Lung (tissue), 12 donors: ENCODE measurements around the gene SSH2. TPM values are rescaled to one million over a fixed set of nuclear protein-coding genes. Genes with fewer than 3 reads are reported as not detected.

Experiments
- ATAC-seq: fragments of 200-7000 bp; cut with Tn5 transposase; one replicate; pipeline ENCODE4 v1.9.1; 2020; ENCODE audit warnings: moderate number of reproducible peaks; ENCODE audit not compliant: insufficient read depth, low FRiP score
- DNase-seq, 3 donors: peaks; one replicate each; pipeline ENCODE4 v3.0.0-alpha.2; 2013 to 2017
- H3K27ac ChIP-seq, 2 donors: one replicate each; pipeline ENCODE4 v1.5.1; 2013; ENCODE audit warnings: mild to moderate bottlenecking in 2 of 2, moderate library complexity in 2 of 2, control low read depth in 1 of 2, inconsistent platforms in 1 of 2, low read depth in 1 of 2, low read length in 1 of 2
- H3K27me3 ChIP-seq, 3 donors: one replicate each; pipeline ENCODE4 v1.5.1; 2013; ENCODE audit warnings: low read length in 2 of 3; ENCODE audit not compliant: control insufficient read depth in 3 of 3, insufficient read depth in 3 of 3
- H3K36me3 ChIP-seq, 4 donors: one replicate each; pipeline ENCODE4 v1.5.1; 2013; ENCODE audit warnings: low read length in 4 of 4, mild to moderate bottlenecking in 1 of 4, moderate library complexity in 1 of 4; ENCODE audit not compliant: control insufficient read depth in 4 of 4, insufficient read depth in 4 of 4
- H3K4me1 ChIP-seq, 5 donors: one replicate each; pipeline ENCODE4 v1.5.1; 2013; ENCODE audit warnings: low read length in 5 of 5, mild to moderate bottlenecking in 2 of 5, moderate library complexity in 1 of 5; ENCODE audit not compliant: control insufficient read depth in 5 of 5, insufficient read depth in 5 of 5
- H3K4me3 ChIP-seq: one replicate; pipeline ENCODE4 v1.5.1; 2013; ENCODE audit warnings: mild to moderate bottlenecking, control low read depth, moderate library complexity
- H3K9ac ChIP-seq, 2 donors: one replicate each; pipeline ENCODE4 v1.5.1; 2013; ENCODE audit warnings: low read length in 2 of 2, control low read depth in 1 of 2; ENCODE audit not compliant: insufficient read depth in 1 of 2
- H3K9me3 ChIP-seq, 4 donors: one replicate each; pipeline ENCODE4 v1.5.1; 2013; ENCODE audit warnings: low read length in 3 of 4, mild to moderate bottlenecking in 1 of 4, moderate library complexity in 1 of 4; ENCODE audit not compliant: control insufficient read depth in 4 of 4, insufficient read depth in 3 of 4
- WGBS, 2 donors: extraction: QIAGEN DNeasy Blood & Tissue Kit; methylation state at CpG; one replicate each; pipeline ENCODE4 v1.1.7; 2013; 5-methylcytosine and 5-hydroxymethylcytosine counted together
- polyA plus RNA-seq, 2 donors: library from polyadenylated mRNA; stranded (reverse); fragments of 200-250 nt; gene quantifications; one replicate each; pipeline ENCODE4 v1.2.1, GENCODE V29; 2013
- total RNA-seq, 2 donors: library from RNA; depleted of rRNA in 1 of 2; stranded (reverse); fragments of >200 nt in 1 of 2; gene quantifications; one replicate each; pipeline ENCODE4 v1.2.1, GENCODE V29; 2014 to 2021
- TF ChIP-seq, protein P1 (sequence below): IDR thresholded peaks from 2 replicates; pipeline ENCODE4 v1.5.1; 2012; ENCODE audit warnings: mild to moderate bottlenecking; ENCODE audit errors: control extremely low read depth, extremely low read depth
- donor health status: control.
- donor health status: control.
- donor health status: Bipolar disorder and iron deficiency.
- donor health status: healthy.
- donor health status: DM: yes; HTN: yes; CAD: no.

SSH2 gene
- total and polyA plus RNA-seq, 4 donors: 23.4 to 69.4 (median 41.1) TPM

DNA sequence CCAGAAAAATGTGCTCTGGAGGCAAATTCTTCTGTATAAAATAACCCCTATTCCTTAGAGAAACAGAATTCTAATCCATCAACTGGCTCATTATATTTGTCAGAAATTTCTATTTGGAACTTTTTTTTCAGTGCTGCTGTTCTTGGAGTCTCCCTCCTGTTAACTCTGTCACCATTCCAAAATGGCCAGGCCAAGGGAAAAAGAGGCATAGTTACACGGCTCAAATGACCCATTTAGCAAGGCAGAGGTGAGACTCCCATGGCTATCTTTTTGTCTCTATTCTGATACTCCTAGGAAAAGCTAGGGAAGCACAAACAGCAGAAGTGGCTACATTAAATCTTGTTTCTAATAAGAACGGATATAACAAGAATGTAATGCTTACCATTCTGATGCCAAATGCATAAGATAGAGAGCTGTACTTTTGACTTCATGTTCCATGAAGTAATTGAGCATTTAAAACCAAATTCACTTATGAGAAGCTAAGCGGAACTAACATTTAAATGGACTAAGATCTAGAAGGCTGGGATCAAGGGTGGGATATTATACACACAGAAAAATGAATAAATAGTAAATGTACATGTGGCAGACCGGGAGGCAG is 242.9 kb downstream of the SSH2 start:
- no peaks in the 10 kb centered on the region for H3K9me3 ChIP-seq
- peak overlapping the region in 1 of 2 donors; percentile 61 for H3K27ac ChIP-seq
- no peak overlapping the region for H3K4me3 ChIP-seq
- WGBS, 2 donors: 74 to 83% methylated on average over 4 of the region's 4 CpGs
- TF ChIP-seq, protein P1, sequence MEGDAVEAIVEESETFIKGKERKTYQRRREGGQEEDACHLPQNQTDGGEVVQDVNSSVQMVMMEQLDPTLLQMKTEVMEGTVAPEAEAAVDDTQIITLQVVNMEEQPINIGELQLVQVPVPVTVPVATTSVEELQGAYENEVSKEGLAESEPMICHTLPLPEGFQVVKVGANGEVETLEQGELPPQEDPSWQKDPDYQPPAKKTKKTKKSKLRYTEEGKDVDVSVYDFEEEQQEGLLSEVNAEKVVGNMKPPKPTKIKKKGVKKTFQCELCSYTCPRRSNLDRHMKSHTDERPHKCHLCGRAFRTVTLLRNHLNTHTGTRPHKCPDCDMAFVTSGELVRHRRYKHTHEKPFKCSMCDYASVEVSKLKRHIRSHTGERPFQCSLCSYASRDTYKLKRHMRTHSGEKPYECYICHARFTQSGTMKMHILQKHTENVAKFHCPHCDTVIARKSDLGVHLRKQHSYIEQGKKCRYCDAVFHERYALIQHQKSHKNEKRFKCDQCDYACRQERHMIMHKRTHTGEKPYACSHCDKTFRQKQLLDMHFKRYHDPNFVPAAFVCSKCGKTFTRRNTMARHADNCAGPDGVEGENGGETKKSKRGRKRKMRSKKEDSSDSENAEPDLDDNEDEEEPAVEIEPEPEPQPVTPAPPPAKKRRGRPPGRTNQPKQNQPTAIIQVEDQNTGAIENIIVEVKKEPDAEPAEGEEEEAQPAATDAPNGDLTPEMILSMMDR: no peak
- H3K4me1 ChIP-seq: peaks cover 0 to 21% (median 5%) of the 10 kb centered on the region in 5 donors
- no peaks in the 10 kb centered on the region for H3K27me3 ChIP-seq
- DNase-seq: peak in 2 of 3 donors; percentile 55 to 65
- H3K36me3 ChIP-seq: no peaks in the 10 kb centered on the region
- H3K9ac ChIP-seq: no peak overlapping the region
- no peak for ATAC-seq

DNA sequence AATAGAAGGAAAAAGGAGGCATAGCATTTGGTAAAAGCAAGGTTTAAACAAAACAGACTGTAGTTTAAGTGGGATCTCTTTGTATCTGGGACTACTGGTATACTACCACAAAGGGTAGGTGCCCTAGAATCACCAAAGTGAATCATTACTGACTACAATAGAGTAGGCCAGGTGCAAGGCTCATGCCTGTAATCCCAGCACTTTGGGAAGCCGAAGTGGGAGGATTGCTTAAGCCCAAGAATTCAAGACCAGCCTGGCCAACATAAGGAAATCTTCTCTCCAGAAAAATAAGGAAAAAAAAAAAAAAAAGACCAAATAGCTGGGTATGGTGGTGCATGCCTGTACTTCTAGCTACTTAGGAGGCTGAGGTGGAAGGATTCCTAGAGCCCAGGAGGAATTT is 246.5 kb downstream of the SSH2 start:
- Histone ChIP-seq H3K4me1 (peaks cover 0 to 21% (median 8%) of the 10 kb centered on the region in 5 donors), H3K36me3 (peaks cover 0 to 1% (median 0%) of the 10 kb centered on the region in 4 donors), H3K9ac (no peak overlapping the region), H3K27me3 (no peaks in the 10 kb centered on the region), H3K9me3 (no peaks in the 10 kb centered on the region), H3K4me3 (no peak overlapping the region), H3K27ac (peak overlapping the region; percentile 63 to 80)
- ATAC-seq (no peak), DNase-seq (no peak)
- TF ChIP-seq, protein P1: no peak
- 65 to 75% methylated on average over 1 of the region's 1 CpG for WGBS, 2 donors

DNA sequence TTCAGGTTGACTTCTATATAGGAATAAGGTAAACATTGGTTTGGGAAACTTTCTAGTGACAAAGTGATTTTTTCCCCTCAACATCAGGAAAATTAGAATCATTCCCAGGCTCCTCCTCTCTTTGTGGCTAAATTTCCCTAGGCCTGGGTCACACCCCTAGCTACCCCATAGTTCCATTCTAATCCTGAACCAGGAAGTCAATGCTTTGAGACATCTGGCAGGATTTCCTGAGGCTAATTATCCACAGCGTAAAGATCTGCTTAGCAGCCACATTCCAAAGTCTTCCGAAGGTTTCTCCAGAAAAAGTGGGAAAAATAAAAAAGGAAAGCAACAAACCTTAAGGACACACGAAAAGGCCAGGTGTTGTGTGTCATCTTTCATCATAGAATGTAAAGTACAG is 247.0 kb downstream of the SSH2 start:
- peak overlapping the region in 1 of 2 donors; percentile 80 for H3K27ac ChIP-seq
- ATAC-seq: no peak
- no peak overlapping the region for H3K9ac ChIP-seq
- no peak overlapping the region for H3K4me3 ChIP-seq
- peaks cover 0 to 1% (median 0%) of the 10 kb centered on the region in 4 donors for H3K36me3 ChIP-seq
- H3K4me1 ChIP-seq: peaks cover 0 to 16% (median 8%) of the 10 kb centered on the region in 5 donors
- WGBS, 2 donors: 31 to 44% methylated on average over 3 of the region's 3 CpGs
- H3K9me3 ChIP-seq: no peaks in the 10 kb centered on the region
- TF ChIP-seq, protein P1: no peak
- DNase-seq: peak in 2 of 3 donors; percentile 30 to 64
- no peaks in the 10 kb centered on the region for H3K27me3 ChIP-seq
